ENCODE measurements around the gene SP9.
"Not testable (repeated sequence)": the region's sequence is repeated elsewhere in the genome, so short reads cannot be mapped to it uniquely, and the experiment has no call there.

Gene SP9

GRCh38 chr2:174362949-174363348 lies 28.2 kb downstream of the SP9 start:
- no peak for TF ChIP-seq CTCF (IDR thresholded peaks at IDR 0.05; ENCODE audit: extremely low read depth, missing control alignments)

GRCh38 chr2:174363492-174364225 lies 28.9 kb downstream of the SP9 start:
- not testable (repeated sequence) for DNase-seq (ENCODE audit: low spot score)

More at GRCh38 chr2:174362949-174363348, 28.2 kb downstream of the SP9 start:
- DNase-seq (ENCODE audit: low spot score), result no peak

GRCh38 chr2:174364628-174365027 lies 29.9 kb downstream of the SP9 start:
- no peak for TF ChIP-seq CTCF (IDR thresholded peaks at IDR 0.05; ENCODE audit: extremely low read depth, missing control alignments)
- no peak for DNase-seq (ENCODE audit: low spot score)

- TF ChIP-seq CTCF (IDR thresholded peaks at IDR 0.05; ENCODE audit: extremely low read depth, missing control alignments), result no peak
- DNase-seq (ENCODE audit: low spot score), result no peak
Measured at GRCh38 chr2:174365571-174365970, 30.8 kb downstream of the SP9 start.

- DNase-seq (ENCODE audit: low spot score), result no peak
- TF ChIP-seq CTCF (IDR thresholded peaks at IDR 0.05; ENCODE audit: extremely low read depth, missing control alignments), result no peak
Measured at GRCh38 chr2:174368691-174369090, 33.9 kb downstream of the SP9 start.

GRCh38 chr2:174376967-174377366 lies 42.2 kb downstream of the SP9 start:
- DNase-seq (ENCODE audit: low spot score), result no peak
- no peak for TF ChIP-seq CTCF (IDR thresholded peaks at IDR 0.05; ENCODE audit: extremely low read depth, missing control alignments)

- DNase-seq (ENCODE audit: low spot score), result no peak
- TF ChIP-seq CTCF (IDR thresholded peaks at IDR 0.05; ENCODE audit: extremely low read depth, missing control alignments), result no peak
Measured at GRCh38 chr2:174383796-174384195, 49.0 kb downstream of the SP9 start.

GRCh38 chr2:174385201-174385600 lies 50.4 kb downstream of the SP9 start:
- no peak for DNase-seq (ENCODE audit: low spot score)
- no peak for TF ChIP-seq CTCF (IDR thresholded peaks at IDR 0.05; ENCODE audit: extremely low read depth, missing control alignments)
